GM12878 (cell line): ENCODE measurements around the gene ATCAY.
"Not testable (repeated sequence)": the region's sequence is repeated elsewhere in the genome, so short reads cannot be mapped to it uniquely, and the experiment has no call there.

Source experiments
- CHD4 ChIP-seq: fragments of 200-600 bp; sonication (generic); IDR thresholded peaks from 2 replicates; pipeline ENCODE4 v1.6.1; 2016; ENCODE audit warnings: mild to moderate bottlenecking
- CTCF ChIP-seq, 3 experiments: IDR thresholded peaks in 2 of 3; conservative IDR thresholded peaks in 1 of 3; 2 replicates each; pipeline ENCODE4 v1.5.1; 2011; ENCODE audit warnings: low read depth in 3 of 3, low read length in 3 of 3, mild to moderate bottlenecking in 3 of 3, control low read depth in 2 of 3, moderate library complexity in 2 of 3, inconsistent platforms in 1 of 3, mixed read lengths in 1 of 3; ENCODE audit not compliant: control insufficient read depth in 2 of 3, insufficient read depth in 1 of 3; ENCODE audit errors: extremely low read depth in 1 of 3
- EZH2 ChIP-seq: IDR thresholded peaks from 2 replicates; pipeline ENCODE4 v1.6.1; 2012; ENCODE audit warnings: low read depth, mild to moderate bottlenecking, control low read depth, inconsistent platforms, low read length, borderline replicate concordance; ENCODE audit not compliant: control insufficient read depth
- FOXK2 ChIP-seq: fragments of 450-650 bp; IDR thresholded peaks from 2 replicates; pipeline ENCODE4 v1.6.1; 2017; ENCODE audit warnings: mild to moderate bottlenecking, moderate library complexity
- HDAC6 ChIP-seq: fragments of 200-600 bp; sonication (generic); IDR thresholded peaks from one replicate; pipeline ENCODE4 v1.8.0; 2017; ENCODE audit warnings: antibody characterized with exemption; ENCODE audit not compliant: unreplicated experiment
- KAT2A ChIP-seq: conservative IDR thresholded peaks from 2 replicates; pipeline ENCODE4 v1.6.1; 2011; ENCODE audit warnings: low read depth, low read length; ENCODE audit not compliant: control insufficient read depth
- KDM1A ChIP-seq: fragments of 200-600 bp; sonication (generic); IDR thresholded peaks from 2 replicates; pipeline ENCODE4 v1.6.1; 2016; ENCODE audit warnings: borderline replicate concordance
- MXI1 ChIP-seq: fragments of 150-350 bp; IDR thresholded peaks from 2 replicates; pipeline ENCODE4 v1.6.1; 2011; ENCODE audit warnings: low read depth, mild to moderate bottlenecking, inconsistent platforms, low read length, improper control_type of control experiment
- NFYA ChIP-seq: IDR thresholded peaks from 2 replicates; pipeline ENCODE4 v1.6.1; 2011; ENCODE audit warnings: low read depth, mild to moderate bottlenecking, low read length, improper control_type of control experiment, borderline replicate concordance
- NFYB ChIP-seq: IDR thresholded peaks from 2 replicates; pipeline ENCODE4 v1.6.1; 2011; ENCODE audit warnings: low read depth, mild to moderate bottlenecking, low read length, improper control_type of control experiment, moderate library complexity; ENCODE audit not compliant: insufficient read depth
- TAF1 ChIP-seq: IDR thresholded peaks from 2 replicates; pipeline ENCODE4 v1.6.1; 2011; ENCODE audit warnings: mild to moderate bottlenecking, low read depth, low read length, borderline replicate concordance
- ZBTB33 ChIP-seq: fragments of 450-650 bp; IDR thresholded peaks from 2 replicates; pipeline ENCODE4 v1.6.1; 2017; ENCODE audit warnings: mild to moderate bottlenecking
- ZSCAN29 ChIP-seq: fragments of 450-650 bp; IDR thresholded peaks from 2 replicates; pipeline ENCODE4 v1.6.1; 2017; ENCODE audit warnings: mild to moderate bottlenecking, moderate library complexity

- not testable (repeated sequence) for TF ChIP-seq FOXK2; EZH2; NFYB; MXI1; KAT2A; ZBTB33; CHD4; CTCF (IDR thresholded peaks at IDR 0.05 in 2 of 3, conservative IDR thresholded peaks at IDR 0.05 in 1 of 3; ENCODE audit: control insufficient read depth in 2 of 3, extremely low read depth in 1 of 3, insufficient read depth in 1 of 3, low read depth in 3 of 3, low read length in 3 of 3); ZSCAN29; TAF1; KDM1A; NFYA; HDAC6
Measured at GRCh38 chr19:3894959-3895358, 14.5 kb downstream of the ATCAY start.
